ENCODE measurements around the gene SENP7. TPM values are rescaled to one million over a fixed set of nuclear protein-coding genes. Genes with fewer than 3 reads are reported as not detected.

SENP7 gene
- polyA plus RNA-seq, 3 donors, result 1.6 to 12.4 (median 3.8) TPM

GRCh38 chr3:101548527-101549105 lies 35.6 kb upstream of the SENP7 start:
- H3K27ac ChIP-seq (ENCODE audit: low read depth in 1 of 2, low read length in 2 of 2), result no peak overlapping the region
- intact Hi-C loops (cut with micrococcal nuclease), result no loop called here
- no peaks in the 10 kb centered on the region for H4K20me1 ChIP-seq (ENCODE audit: insufficient read depth, low read length)
- Mint-ChIP-seq H3K27me3 (ENCODE audit: low read depth in 3 of 3) (peaks cover 1 to 2% (median 2%) of the 10 kb centered on the region in 3 donors), H3K9me3 (peaks cover 2 to 9% (median 5%) of the 10 kb centered on the region in 7 donors), H3K36me3 (no peaks in the 10 kb centered on the region), H3K4me1 (peaks cover 13% of the 10 kb centered on the region), H3K4me3 (no peak overlapping the region), H3K27ac (no peak overlapping the region)
- no peaks in the 10 kb centered on the region for H3K9me3 ChIP-seq (replicated peaks in 1 of 2; ENCODE audit: control insufficient read depth in 1 of 2, insufficient read depth in 1 of 2, low read length in 2 of 2)
- no peaks in the 10 kb centered on the region for H3K36me3 ChIP-seq (replicated peaks in 1 of 2; ENCODE audit: control insufficient read depth in 1 of 2, insufficient read depth in 2 of 2, low read length in 2 of 2)
- H3K9ac ChIP-seq (ENCODE audit: insufficient read depth, low read length, poor library complexity, severe bottlenecking), result no peak overlapping the region
- H2AFZ ChIP-seq (ENCODE audit: insufficient read depth, low read depth, low read length, poor library complexity, severe bottlenecking), result no peak overlapping the region
- no peak for TF ChIP-seq CTCF (IDR thresholded peaks at IDR 0.05)
- no peak overlapping the region for H3K4me3 ChIP-seq (replicated peaks in 1 of 3; ENCODE audit: low read depth in 2 of 3, low read length in 3 of 3)
- H3K4me1 ChIP-seq (ENCODE audit: control insufficient read depth in 1 of 2, insufficient read depth in 2 of 2, low read length in 2 of 2), result no peaks in the 10 kb centered on the region
- no peaks in the 10 kb centered on the region for H3K27me3 ChIP-seq (ENCODE audit: control insufficient read depth in 2 of 2, insufficient read depth in 2 of 2, low read length in 2 of 2)
- H3K4me2 ChIP-seq (replicated peaks; ENCODE audit: extremely low read depth, low read length, poor library complexity, severe bottlenecking), result no peak overlapping the region
- WGBS (ENCODE audit: insufficient coverage), result no CpG with 5 or more reads among the region's 2 CpGs
- no peaks in the 10 kb centered on the region for H3K79me2 ChIP-seq (ENCODE audit: insufficient read depth, low read length)
- DNase-seq, result no peak

GRCh38 chr3:101544161-101544850 lies 31.3 kb upstream of the SENP7 start:
- Histone ChIP-seq H4K20me1 (ENCODE audit: insufficient read depth, low read length) (no peaks in the 10 kb centered on the region), H3K27ac (ENCODE audit: low read depth in 1 of 2, low read length in 2 of 2) (no peak overlapping the region), H3K9ac (ENCODE audit: insufficient read depth, low read length, poor library complexity, severe bottlenecking) (no peak overlapping the region), H3K4me1 (ENCODE audit: control insufficient read depth in 1 of 2, insufficient read depth in 2 of 2, low read length in 2 of 2) (no peaks in the 10 kb centered on the region), H3K36me3 (replicated peaks in 1 of 2; ENCODE audit: control insufficient read depth in 1 of 2, insufficient read depth in 2 of 2, low read length in 2 of 2) (no peaks in the 10 kb centered on the region), H2AFZ (ENCODE audit: insufficient read depth, low read depth, low read length, poor library complexity, severe bottlenecking) (no peak overlapping the region), H3K4me3 (replicated peaks in 1 of 3; ENCODE audit: low read depth in 2 of 3, low read length in 3 of 3) (no peak overlapping the region), H3K9me3 (replicated peaks in 1 of 2; ENCODE audit: control insufficient read depth in 1 of 2, insufficient read depth in 1 of 2, low read length in 2 of 2) (no peaks in the 10 kb centered on the region), H3K79me2 (ENCODE audit: insufficient read depth, low read length) (no peaks in the 10 kb centered on the region), H3K4me2 (replicated peaks; ENCODE audit: extremely low read depth, low read length, poor library complexity, severe bottlenecking) (no peak overlapping the region), H3K27me3 (ENCODE audit: control insufficient read depth in 2 of 2, insufficient read depth in 2 of 2, low read length in 2 of 2) (no peaks in the 10 kb centered on the region)
- Mint-ChIP-seq H3K27me3 (ENCODE audit: low read depth in 3 of 3) (peaks cover 0 to 1% (median 0%) of the 10 kb centered on the region in 3 donors), H3K4me1 (peaks cover 16% of the 10 kb centered on the region), H3K9me3 (peaks cover 0 to 17% (median 1%) of the 10 kb centered on the region in 7 donors), H3K36me3 (no peaks in the 10 kb centered on the region), H3K27ac (no peak overlapping the region), H3K4me3 (no peak overlapping the region)
- no peak for DNase-seq
- WGBS (ENCODE audit: insufficient coverage), result no CpG with 5 or more reads among the region's 1 CpG
- intact Hi-C loops (cut with micrococcal nuclease), result no loop called here
- TF ChIP-seq CTCF (IDR thresholded peaks at IDR 0.05), result no peak

Measured in CD14-positive monocyte (primary cell).